Endothelial cell of umbilical vein (primary cell): Measurements from ENCODE around the gene STK32C. TPM values are rescaled to one million over a fixed set of nuclear protein-coding genes. Genes with fewer than 3 reads are reported as not detected.
"Not testable (repeated sequence)": the region's sequence is repeated elsewhere in the genome, so short reads cannot be mapped to it uniquely, and the experiment has no call there.

Experiments used
- BruUV-seq: library from RNA; stranded (reverse); fragments of 400-500 nt; replicated peaks from 2 replicates; lab custom pipeline; 2021; lab: Mats Ljungman, UMichigan
- CTCF ChIA-PET: fragments of 300-600, 350-600 bp; sonication (Branson Sonifier 250); formaldehyde crosslinking; loops from one replicate; lab custom pipeline; 2021; ENCODE audit warnings: antibody characterized with exemption, inconsistent platforms; lab: Charles Lee
- POLR2A ChIA-PET: fragments of 300-600, 350-600 bp; sonication (Branson Sonifier 250); formaldehyde crosslinking; loops from one replicate; lab custom pipeline; 2021; ENCODE audit warnings: antibody characterized with exemption, inconsistent platforms; lab: Charles Lee
- DNase-seq: peaks from one replicate; pipeline ENCODE4 v3.0.0-alpha.2; 2011; ENCODE audit warnings: low read depth, low spot score
- FAIRE-seq: peaks from 2 replicates; lab custom pipeline; 2011; peaks lifted over from hg19 to GRCh38; lab: Jason Lieb, UNC
- H2AFZ ChIP-seq: 2 replicates; pipeline ENCODE4 v1.6.0; 2012; ENCODE audit warnings: low read depth, low read length, control low read depth, inconsistent platforms
- H3K27ac ChIP-seq: 2 replicates; pipeline ENCODE4 v1.5.1; 2011; ENCODE audit warnings: low read depth, mild to moderate bottlenecking, control low read depth, low read length, moderate library complexity; ENCODE audit not compliant: insufficient read depth
- H3K27me3 ChIP-seq, 2 experiments: 2 replicates each; pipeline versions ENCODE4 v1.6.0 to v1.6.1; 2011; ENCODE audit warnings: low read length in 2 of 2, mixed read lengths in 1 of 2; ENCODE audit not compliant: control insufficient read depth in 2 of 2, insufficient read depth in 2 of 2
- H3K36me3 ChIP-seq, 2 experiments: 2 replicates in 1 of 2; 3 replicates in 1 of 2; pipeline ENCODE4 v1.5.1; 2011; ENCODE audit warnings: low read length in 2 of 2, mild to moderate bottlenecking in 1 of 2, moderate library complexity in 1 of 2; ENCODE audit not compliant: control insufficient read depth in 2 of 2, insufficient read depth in 2 of 2; ENCODE audit errors: extremely low read depth in 1 of 2
- H3K4me1 ChIP-seq: 3 replicates; pipeline ENCODE4 v1.5.1; 2011; ENCODE audit warnings: mild to moderate bottlenecking, low read length; ENCODE audit not compliant: control insufficient read depth, insufficient read depth; ENCODE audit errors: extremely low read depth
- H3K4me2 ChIP-seq: 2 replicates; pipeline ENCODE4 v1.6.1; 2011; ENCODE audit warnings: low read length, control low read depth, mixed read lengths; ENCODE audit not compliant: insufficient read depth
- H3K4me3 ChIP-seq, 3 experiments: fragments of 200-600 bp in 1 of 3; sonication (generic), shearing (Covaris generic) in 1 of 3; replicated peaks in 1 of 3; 2 replicates each; pipeline ENCODE4 v1.5.1; 2011 to 2016; ENCODE audit warnings: control low read depth in 3 of 3, low read length in 3 of 3, mild to moderate bottlenecking in 2 of 3, inconsistent platforms in 1 of 3, low read depth in 1 of 3, moderate library complexity in 1 of 3; ENCODE audit not compliant: insufficient read depth in 1 of 3
- H3K79me2 ChIP-seq: 2 replicates; pipeline ENCODE4 v1.6.0; 2012; ENCODE audit warnings: low read length, inconsistent platforms; ENCODE audit not compliant: control insufficient read depth, insufficient read depth
- H3K9ac ChIP-seq: replicated peaks from 2 replicates; pipeline ENCODE3; 2011; ENCODE audit warnings: low read length, control low read depth; ENCODE audit not compliant: insufficient read depth; ENCODE audit errors: extremely low read depth
- H3K9me1 ChIP-seq: replicated peaks from 3 replicates; pipeline ENCODE4 v1.6.0; 2011; ENCODE audit warnings: mild to moderate bottlenecking, low read length; ENCODE audit not compliant: control insufficient read depth, insufficient read depth; ENCODE audit errors: extremely low read depth
- H3K9me3 ChIP-seq: replicated peaks from 2 replicates; pipeline ENCODE4 v1.5.1; 2012; ENCODE audit warnings: low read length, inconsistent platforms; ENCODE audit not compliant: control insufficient read depth, insufficient read depth
- H4K20me1 ChIP-seq: replicated peaks from 2 replicates; pipeline ENCODE3; 2011; ENCODE audit warnings: mild to moderate bottlenecking, low read length; ENCODE audit not compliant: control insufficient read depth, insufficient read depth; ENCODE audit errors: extremely low read depth
- CTCF ChIP-seq, 2 donors: IDR thresholded peaks; 1 replicate in 1 of 2; 2 replicates in 1 of 2; pipeline ENCODE4 v1.5.1; 2011; ENCODE audit warnings: low read length in 2 of 2, mild to moderate bottlenecking in 2 of 2, moderate library complexity in 2 of 2, control low read depth in 1 of 2, inconsistent platforms in 1 of 2, low read depth in 1 of 2; ENCODE audit not compliant: insufficient read depth in 1 of 2; ENCODE audit errors: extremely low read depth in 1 of 2
- EZH2 ChIP-seq: IDR thresholded peaks from 2 replicates; pipeline ENCODE4 v1.6.1; 2012; ENCODE audit warnings: borderline replicate concordance, low read depth, mild to moderate bottlenecking, moderate library complexity, low read length, inconsistent platforms; ENCODE audit not compliant: severe bottlenecking
- FOS ChIP-seq: IDR thresholded peaks from 2 replicates; pipeline ENCODE4 v1.6.1; 2011; ENCODE audit warnings: mild to moderate bottlenecking, low read length, moderate library complexity, borderline replicate concordance; ENCODE audit not compliant: insufficient read depth
- GATA2 ChIP-seq: IDR thresholded peaks from 2 replicates; pipeline ENCODE4 v1.7.0; 2011; ENCODE audit warnings: low read depth, mild to moderate bottlenecking, moderate library complexity, mixed read lengths, low read length; ENCODE audit not compliant: insufficient read length, insufficient read depth
- JUN ChIP-seq: IDR thresholded peaks from 2 replicates; pipeline ENCODE4 v1.6.1; 2011; ENCODE audit warnings: borderline replicate concordance, low read depth; ENCODE audit not compliant: insufficient read length, insufficient read depth
- MAX ChIP-seq: IDR thresholded peaks from 2 replicates; pipeline ENCODE4 v1.6.1; 2011; ENCODE audit not compliant: insufficient read depth, insufficient read length
- MYC ChIP-seq: IDR thresholded peaks from one replicate; pipeline ENCODE4 v1.6.1; 2011; ENCODE audit warnings: mild to moderate bottlenecking, low read depth, low read length
- POLR2A ChIP-seq: IDR thresholded peaks from 2 replicates; pipeline ENCODE4 v1.6.1; 2012; ENCODE audit warnings: low read depth, mild to moderate bottlenecking, control low read depth, low read length
- POLR2AphosphoS5 ChIP-seq: IDR thresholded peaks from 2 replicates; pipeline ENCODE4 v1.6.1; 2012; ENCODE audit warnings: low read depth, mild to moderate bottlenecking, control low read depth, low read length, moderate library complexity; ENCODE audit not compliant: insufficient read depth
- dilution Hi-C: fragments of 300-500 bp; cut with MboI; formaldehyde crosslinking; loops from one replicate; pipeline ENCODE4 v1.15.0; 2019; ENCODE audit warnings: low sequenced_read_pairs; ENCODE audit not compliant: extremely low pct_ligation_motif_present
- intact Hi-C: fragments of 100-400 bp; cut with micrococcal nuclease; formaldehyde crosslinking; loops from one replicate; pipeline ENCODE4 v1.10.0; 2022
- polyA plus RNA-seq, 4 experiments: library from polyadenylated mRNA; depleted of rRNA in 3 of 4; stranded (reverse) in 3 of 4; unstranded in 1 of 4; fragments of >200 nt; gene quantifications; 2 replicates each; pipeline versions ENCODE4 v1.2.1 to v1.2.3, GENCODE V29; 2011 to 2012; ENCODE audit warnings: missing spikeins in 1 of 4
- total RNA-seq: library from RNA; stranded (reverse); gene quantifications from 2 replicates; pipeline ENCODE4 v1.2.3, GENCODE V29; 2021

The STK32C gene
- total and polyA plus RNA-seq, 2 donors (not counting 3 experiments of a cell fraction or from before 2014, with no cell fraction given), result 5.4 to 14.1 TPM

- Histone ChIP-seq H3K27ac (no peak overlapping the region), H3K4me3 (no peak overlapping the region), H3K27me3 (no peaks in the 10 kb centered on the region), H3K36me3 (no peaks in the 10 kb centered on the region), H3K9me1 (no peaks in the 10 kb centered on the region), H3K79me2 (no peaks in the 10 kb centered on the region), H2AFZ (no peak overlapping the region), H3K4me1 (no peaks in the 10 kb centered on the region), H4K20me1 (no peaks in the 10 kb centered on the region), H3K9ac (no peak overlapping the region), H3K4me2 (no peak overlapping the region), H3K9me3 (no peaks in the 10 kb centered on the region)
- TF ChIP-seq JUN (no peak), POLR2AphosphoS5 (no peak), CTCF (IDR thresholded peaks at IDR 0.05; ENCODE audit: extremely low read depth in 1 of 2, insufficient read depth in 1 of 2, low read depth in 1 of 2, low read length in 2 of 2) (no peak), EZH2 (no peak), FOS (no peak), MAX (no peak), MYC (no peak), POLR2A (no peak), GATA2 (no peak)
- intact Hi-C loops, result no loop called here
- dilution Hi-C loops, result no loop called here
- CTCF ChIA-PET, result no interaction called here
- FAIRE-seq, result no peak
- no peak for DNase-seq
- BruUV-seq, result no TSS peak
- POLR2A ChIA-PET, result no interaction called here
Measured at GRCh38 chr10:132269266-132270230, 38.2 kb downstream of the STK32C start.

GRCh38 chr10:132267916-132268315 lies 39.8 kb downstream of the STK32C start:
- H3K4me2 ChIP-seq, intact Hi-C loops, POLR2A ChIA-PET, H3K9me3 ChIP-seq, H3K79me2 ChIP-seq, H4K20me1 ChIP-seq, H3K36me3 ChIP-seq, H3K4me1 ChIP-seq, H3K4me3 ChIP-seq, H3K27ac ChIP-seq, H3K9ac ChIP-seq, H3K9me1 ChIP-seq, FAIRE-seq, dilution Hi-C loops, BruUV-seq, DNase-seq, H2AFZ ChIP-seq, H3K27me3 ChIP-seq, CTCF ChIA-PET: not testable (repeated sequence)
